Astrocyte (in vitro differentiated cells and primary cell): ENCODE measurements around the gene ACP5. TPM values are rescaled to one million over a fixed set of nuclear protein-coding genes. Genes with fewer than 3 reads are reported as not detected.
A peak's percentile ranks its signal among the peaks of the same experiment; 100 is the strongest.

ENCODE experiments used
- DNase-seq: peaks from one replicate; pipeline ENCODE4 v3.0.0-alpha.2; 2010; ENCODE audit warnings: low read depth
- FAIRE-seq: peaks from 2 replicates; lab custom pipeline; 2011; peaks lifted over from hg19 to GRCh38; lab: Jason Lieb, UNC
- H2AFZ ChIP-seq: 2 replicates; pipeline ENCODE4 v1.6.0; 2012; ENCODE audit warnings: low read depth, low read length, inconsistent platforms
- H3K27ac ChIP-seq: 2 replicates; pipeline ENCODE4 v1.5.1; 2011; ENCODE audit warnings: low read depth, low read length, inconsistent platforms
- H3K27me3 ChIP-seq: 2 replicates; pipeline ENCODE4 v1.6.0; 2011; ENCODE audit warnings: low read length, inconsistent platforms; ENCODE audit not compliant: insufficient read depth
- H3K36me3 ChIP-seq: 2 replicates; pipeline ENCODE4 v1.5.1; 2011; ENCODE audit warnings: low read length, inconsistent platforms; ENCODE audit not compliant: insufficient read depth
- H3K4me1 ChIP-seq: 2 replicates; pipeline ENCODE4 v1.5.1; 2011; ENCODE audit warnings: low read length, inconsistent platforms; ENCODE audit not compliant: insufficient read depth
- H3K4me2 ChIP-seq: 2 replicates; pipeline ENCODE4 v1.6.0; 2012; ENCODE audit warnings: low read length, inconsistent platforms
- H3K4me3 ChIP-seq: 2 replicates; pipeline ENCODE4 v1.5.1; 2011; ENCODE audit warnings: low read depth, mild to moderate bottlenecking, low read length, inconsistent platforms; ENCODE audit not compliant: insufficient read depth
- H3K79me2 ChIP-seq: 2 replicates; pipeline ENCODE4 v1.6.0; 2012; ENCODE audit warnings: mild to moderate bottlenecking, low read length, inconsistent platforms; ENCODE audit not compliant: insufficient read depth
- H3K9ac ChIP-seq: 2 replicates; pipeline ENCODE4 v1.6.0; 2012; ENCODE audit warnings: mild to moderate bottlenecking, low read length, inconsistent platforms
- H3K9me3 ChIP-seq: 2 replicates; pipeline ENCODE4 v1.5.1; 2012; ENCODE audit warnings: low read depth, mild to moderate bottlenecking, low read length, inconsistent platforms; ENCODE audit not compliant: insufficient read depth
- H4K20me1 ChIP-seq: 2 replicates; pipeline ENCODE4 v1.6.0; 2012; ENCODE audit warnings: low read length, inconsistent platforms; ENCODE audit not compliant: insufficient read depth
- H3K27ac Mint-ChIP-seq: one replicate; pipeline ENCODE4 v1.8.0; 2021; ENCODE audit warnings: mild to moderate bottlenecking, mixed read lengths; ENCODE audit not compliant: unreplicated experiment
- H3K27me3 Mint-ChIP-seq: one replicate; pipeline ENCODE4 v1.8.0; 2021; ENCODE audit warnings: low read depth, mixed read lengths; ENCODE audit not compliant: unreplicated experiment
- H3K36me3 Mint-ChIP-seq: one replicate; pipeline ENCODE4 v1.8.0; 2021; ENCODE audit warnings: low read depth, mixed read lengths; ENCODE audit not compliant: unreplicated experiment
- H3K4me1 Mint-ChIP-seq: one replicate; pipeline ENCODE4 v1.8.0; 2021; ENCODE audit warnings: low read depth, mixed read lengths; ENCODE audit not compliant: unreplicated experiment
- H3K4me3 Mint-ChIP-seq: one replicate; pipeline ENCODE4 v1.8.0; 2021; ENCODE audit warnings: mild to moderate bottlenecking, moderate library complexity, mixed read lengths; ENCODE audit not compliant: unreplicated experiment
- H3K9me3 Mint-ChIP-seq: one replicate; pipeline ENCODE4 v1.8.0; 2021; ENCODE audit warnings: mild to moderate bottlenecking, mixed read lengths; ENCODE audit not compliant: unreplicated experiment
- EZH2 ChIP-seq: IDR thresholded peaks from 2 replicates; pipeline ENCODE4 v1.6.1; 2012; ENCODE audit warnings: mild to moderate bottlenecking, low read length, inconsistent platforms; ENCODE audit not compliant: insufficient read depth
- total RNA-seq: library from RNA; stranded (reverse); gene quantifications from 2 replicates; pipeline ENCODE4 v1.2.1, GENCODE V29; 2021
- TF ChIP-seq, protein P1 (sequence below): IDR thresholded peaks from 2 replicates; pipeline ENCODE4 v1.5.1; 2011; ENCODE audit warnings: low read depth, mild to moderate bottlenecking, inconsistent platforms, low read length, moderate library complexity; ENCODE audit not compliant: insufficient read depth

ACP5 gene
- total RNA-seq, 1 donor from 2014 or later: not detected

DNA sequence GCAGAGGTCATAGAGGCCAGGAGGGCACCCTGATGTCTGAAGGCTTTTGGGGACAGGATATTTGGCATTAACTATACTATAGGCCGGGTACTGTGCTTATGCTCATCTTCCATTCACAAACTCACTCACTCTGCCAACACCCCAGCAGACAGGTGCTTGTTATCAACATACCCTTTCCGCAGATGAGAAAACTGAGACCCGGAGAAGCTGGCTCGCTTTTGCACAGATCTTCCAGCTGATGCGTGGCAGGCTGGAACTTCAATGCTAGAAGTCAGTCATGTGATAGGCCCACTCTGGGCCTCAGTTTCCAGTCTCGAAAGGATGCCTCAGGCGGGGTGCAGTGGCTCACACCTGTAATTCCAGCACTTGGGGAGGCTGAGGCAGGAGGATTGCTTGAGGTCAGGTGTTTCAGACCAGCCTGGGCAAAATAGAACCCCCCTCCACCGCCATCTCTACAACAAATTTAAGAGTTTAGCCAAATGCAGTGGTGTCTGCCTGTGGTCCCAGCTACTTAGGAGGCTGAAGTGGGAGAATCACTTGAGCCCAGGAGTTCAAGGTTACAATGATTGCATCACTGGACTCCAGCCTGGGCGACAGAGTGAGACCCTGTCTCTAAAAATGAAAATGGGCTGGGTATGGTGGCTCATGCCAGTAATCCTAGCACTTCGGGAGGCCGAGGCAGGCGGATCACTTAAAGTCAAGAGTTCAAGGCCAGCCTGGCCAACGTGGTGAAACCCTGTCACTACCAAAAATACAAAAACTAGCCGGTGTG is 29.3 kb downstream of the ACP5 start:
- Histone ChIP-seq H3K9me3 (no peaks in the 10 kb centered on the region), H4K20me1 (peaks cover 14% of the 10 kb centered on the region), H3K27ac (no peak overlapping the region), H3K4me1 (peaks cover 4% of the 10 kb centered on the region), H3K4me3 (no peak overlapping the region), H3K9ac (no peak overlapping the region), H3K27me3 (no peaks in the 10 kb centered on the region), H3K4me2 (no peak overlapping the region), H3K36me3 (peaks cover 10% of the 10 kb centered on the region), H3K79me2 (no peaks in the 10 kb centered on the region), H2AFZ (no peak overlapping the region)
- no peak for DNase-seq
- Mint-ChIP-seq H3K27me3 (no peaks in the 10 kb centered on the region), H3K9me3 (no peaks in the 10 kb centered on the region), H3K27ac (no peak overlapping the region), H3K4me3 (no peak overlapping the region), H3K36me3 (peaks cover 13% of the 10 kb centered on the region), H3K4me1 (peaks cover 7% of the 10 kb centered on the region)
- FAIRE-seq: no peak
- no peak for TF ChIP-seq EZH2
- TF ChIP-seq, protein P1, sequence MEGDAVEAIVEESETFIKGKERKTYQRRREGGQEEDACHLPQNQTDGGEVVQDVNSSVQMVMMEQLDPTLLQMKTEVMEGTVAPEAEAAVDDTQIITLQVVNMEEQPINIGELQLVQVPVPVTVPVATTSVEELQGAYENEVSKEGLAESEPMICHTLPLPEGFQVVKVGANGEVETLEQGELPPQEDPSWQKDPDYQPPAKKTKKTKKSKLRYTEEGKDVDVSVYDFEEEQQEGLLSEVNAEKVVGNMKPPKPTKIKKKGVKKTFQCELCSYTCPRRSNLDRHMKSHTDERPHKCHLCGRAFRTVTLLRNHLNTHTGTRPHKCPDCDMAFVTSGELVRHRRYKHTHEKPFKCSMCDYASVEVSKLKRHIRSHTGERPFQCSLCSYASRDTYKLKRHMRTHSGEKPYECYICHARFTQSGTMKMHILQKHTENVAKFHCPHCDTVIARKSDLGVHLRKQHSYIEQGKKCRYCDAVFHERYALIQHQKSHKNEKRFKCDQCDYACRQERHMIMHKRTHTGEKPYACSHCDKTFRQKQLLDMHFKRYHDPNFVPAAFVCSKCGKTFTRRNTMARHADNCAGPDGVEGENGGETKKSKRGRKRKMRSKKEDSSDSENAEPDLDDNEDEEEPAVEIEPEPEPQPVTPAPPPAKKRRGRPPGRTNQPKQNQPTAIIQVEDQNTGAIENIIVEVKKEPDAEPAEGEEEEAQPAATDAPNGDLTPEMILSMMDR: no peak

DNA sequence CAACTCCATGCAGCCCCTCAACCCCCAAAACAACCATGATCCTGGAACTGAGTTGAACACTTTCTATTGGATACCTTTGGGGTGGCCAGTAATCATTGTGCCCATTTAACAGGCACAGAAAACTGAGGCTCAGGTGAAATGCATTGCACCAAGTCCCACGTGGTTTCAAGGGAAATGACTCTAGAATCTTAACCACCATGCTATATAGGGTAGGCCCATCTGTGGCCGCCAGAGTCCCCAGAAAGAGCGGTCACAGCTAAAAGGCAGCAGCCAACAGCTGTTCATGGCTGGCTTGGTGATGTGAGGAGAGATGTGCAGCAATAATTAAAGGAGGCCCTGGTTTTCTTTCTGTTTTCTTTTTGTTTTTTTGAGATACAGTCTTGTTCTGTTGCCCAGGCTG is 36.2 kb downstream of the ACP5 start:
- Mint-ChIP-seq H3K4me1 (peaks cover 19% of the 10 kb centered on the region), H3K27ac (no peak overlapping the region), H3K4me3 (peak overlapping the region; percentile 29), H3K9me3 (no peaks in the 10 kb centered on the region), H3K36me3 (peaks cover 6% of the 10 kb centered on the region), H3K27me3 (no peaks in the 10 kb centered on the region)
- peaks cover 9% of the 10 kb centered on the region for H4K20me1 ChIP-seq
- H3K4me1 ChIP-seq: peaks cover 31% of the 10 kb centered on the region
- H3K27me3 ChIP-seq: no peaks in the 10 kb centered on the region
- H3K9ac ChIP-seq: no peak overlapping the region
- H3K9me3 ChIP-seq: no peaks in the 10 kb centered on the region
- H3K4me3 ChIP-seq: peak overlapping the region; percentile 5
- H3K27ac ChIP-seq: no peak overlapping the region
- FAIRE-seq (no peak), DNase-seq (no peak)
- peak overlapping the region; percentile 99 for H3K4me2 ChIP-seq
- peaks cover 15% of the 10 kb centered on the region for H3K79me2 ChIP-seq
- TF ChIP-seq, protein P1: no peak
- no peak for TF ChIP-seq EZH2
- peaks cover 3% of the 10 kb centered on the region for H3K36me3 ChIP-seq
- H2AFZ ChIP-seq: no peak overlapping the region

DNA sequence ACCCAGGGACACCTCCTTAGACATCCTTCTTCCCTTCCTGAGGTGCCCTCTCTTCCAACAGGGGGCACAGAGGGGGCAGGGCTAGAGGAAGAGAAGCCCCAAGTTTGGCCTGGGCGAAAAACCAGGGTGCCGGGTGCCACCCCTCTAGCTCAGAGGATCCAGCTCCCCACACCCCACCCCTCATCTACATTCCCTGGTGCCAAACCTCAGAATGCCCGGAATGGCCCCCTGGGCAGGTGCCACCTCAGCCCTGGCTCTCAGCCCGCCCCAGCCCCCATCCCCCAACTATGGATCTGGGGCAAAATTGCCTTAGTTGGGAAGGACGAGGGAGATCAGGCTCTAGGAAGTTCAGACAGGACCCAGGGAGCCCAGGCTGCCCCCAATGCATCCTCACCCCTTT is 36.8 kb downstream of the ACP5 start:
- Mint-ChIP-seq H3K36me3 (peaks cover 3% of the 10 kb centered on the region), H3K4me1 (peaks cover 15% of the 10 kb centered on the region), H3K9me3 (no peaks in the 10 kb centered on the region), H3K27ac (no peak overlapping the region), H3K4me3 (peak overlapping the region; percentile 76), H3K27me3 (no peaks in the 10 kb centered on the region)
- Histone ChIP-seq H3K4me3 (peak overlapping the region; percentile 50), H2AFZ (no peak overlapping the region), H3K36me3 (peaks cover 3% of the 10 kb centered on the region), H4K20me1 (peaks cover 9% of the 10 kb centered on the region), H3K27ac (no peak overlapping the region), H3K9ac (peak overlapping the region; percentile 91), H3K9me3 (no peaks in the 10 kb centered on the region), H3K79me2 (peaks cover 15% of the 10 kb centered on the region), H3K4me1 (peaks cover 31% of the 10 kb centered on the region), H3K27me3 (no peaks in the 10 kb centered on the region), H3K4me2 (peak overlapping the region; percentile 99)
- TF ChIP-seq EZH2: no peak
- TF ChIP-seq, protein P1: no peak
- no peak for DNase-seq
- FAIRE-seq: no peak
